Ishikawa (cell line): ENCODE measurements around the gene SLC7A7.

Experiments used
- CEBPB ChIP-seq: IDR thresholded peaks from 2 replicates; pipeline ENCODE4 v1.6.1; 2012
- CREB1 ChIP-seq: IDR thresholded peaks from 2 replicates; pipeline ENCODE4 v1.6.1; 2012; ENCODE audit warnings: low read depth
- EGR1 ChIP-seq: IDR thresholded peaks from 2 replicates; pipeline ENCODE4 v1.6.1; 2012
- EP300 ChIP-seq: IDR thresholded peaks from 2 replicates; pipeline ENCODE4 v1.6.1; 2012; ENCODE audit warnings: borderline replicate concordance
- FOXM1 ChIP-seq: IDR thresholded peaks from 2 replicates; pipeline ENCODE4 v1.6.1; 2012; ENCODE audit warnings: low read depth, borderline replicate concordance
- MAX ChIP-seq: IDR thresholded peaks from 2 replicates; pipeline ENCODE4 v1.6.1; 2012
- NFIC ChIP-seq: IDR thresholded peaks from 2 replicates; pipeline ENCODE4 v1.6.1; 2012
- RAD21 ChIP-seq: IDR thresholded peaks from 2 replicates; pipeline ENCODE4 v1.6.1; 2012; ENCODE audit warnings: low read depth
- REST ChIP-seq: IDR thresholded peaks from 2 replicates; pipeline ENCODE4 v1.6.1; 2012; ENCODE audit warnings: low read depth, mild to moderate bottlenecking
- TAF1 ChIP-seq: IDR thresholded peaks from 2 replicates; pipeline ENCODE4 v1.6.1; 2012; ENCODE audit warnings: low read depth, mild to moderate bottlenecking
- TCF12 ChIP-seq: IDR thresholded peaks from 2 replicates; pipeline ENCODE4 v1.6.1; 2012; ENCODE audit warnings: low read depth
- TEAD4 ChIP-seq: IDR thresholded peaks from 2 replicates; pipeline ENCODE4 v1.6.1; 2012
- USF1 ChIP-seq: IDR thresholded peaks from 2 replicates; pipeline ENCODE4 v1.6.1; 2012
- YY1 ChIP-seq: IDR thresholded peaks from 2 replicates; pipeline ENCODE4 v1.6.1; 2012; ENCODE audit warnings: low read depth
- ZBTB7A ChIP-seq: IDR thresholded peaks from 2 replicates; pipeline ENCODE4 v1.6.1; 2012; ENCODE audit warnings: low read depth

SLC7A7 gene

GRCh38 chr14:22848351-22849164 lies 33.3 kb upstream of the SLC7A7 start:
- TF ChIP-seq NFIC (no peak), ZBTB7A (no peak), EP300 (no peak), CREB1 (no peak), RAD21 (no peak), TCF12 (no peak), FOXM1 (no peak), YY1 (no peak), REST (no peak), USF1 (no peak)

GRCh38 chr14:22847661-22848341 lies 32.6 kb upstream of the SLC7A7 start:
- TF ChIP-seq TEAD4 (no peak), MAX (no peak), TCF12 (no peak), NFIC (no peak), ZBTB7A (no peak)

GRCh38 chr14:22846811-22847307 lies 31.6 kb upstream of the SLC7A7 start:
- TF ChIP-seq NFIC (no peak), CEBPB (no peak), EGR1 (no peak)

- no peak for TF ChIP-seq EP300
These were observed 30.8 kb upstream of the SLC7A7 start for GRCh38 chr14:22845821-22846625.

GRCh38 chr14:22845103-22845394 lies 29.8 kb upstream of the SLC7A7 start:
- TF ChIP-seq USF1 (no peak), CEBPB (no peak), EGR1 (no peak)

- no peak for TF ChIP-seq REST
- TF ChIP-seq TAF1: no peak
- no peak for TF ChIP-seq NFIC
- TF ChIP-seq EP300: no peak
These were observed 29.2 kb upstream of the SLC7A7 start for GRCh38 chr14:22844221-22845102.
